ENCODE results near the gene SPOP.

The SPOP gene

GRCh38 chr17:49630113-49630900 is 47.6 kb downstream of the SPOP start:
- H3K4me3 ChIP-seq (ENCODE audit: low read length), result no peak overlapping the region
- DNase-seq (ENCODE audit: low read depth), result no peak
- no peaks in the 10 kb centered on the region for H3K9me3 ChIP-seq (ENCODE audit: control insufficient read depth, low read length)
- H3K4me1 ChIP-seq (ENCODE audit: control insufficient read depth, insufficient read depth, low read length), result peaks cover 84% of the 10 kb centered on the region
- H3K36me3 ChIP-seq (ENCODE audit: control insufficient read depth, insufficient read depth, low read length, severe bottlenecking), result no peaks in the 10 kb centered on the region
- H3K9ac ChIP-seq (ENCODE audit: low read length), result peak overlapping the region; percentile 62
- no peaks in the 10 kb centered on the region for H3K27me3 ChIP-seq (replicated peaks; ENCODE audit: control insufficient read depth, insufficient read depth, low read length)

- Histone ChIP-seq H3K4me1 (ENCODE audit: control insufficient read depth, insufficient read depth, low read length) (peaks cover 84% of the 10 kb centered on the region), H3K9me3 (ENCODE audit: control insufficient read depth, low read length) (no peaks in the 10 kb centered on the region), H3K36me3 (ENCODE audit: control insufficient read depth, insufficient read depth, low read length, severe bottlenecking) (no peaks in the 10 kb centered on the region), H3K4me3 (ENCODE audit: low read length) (peak overlapping the region; percentile 48), H3K9ac (ENCODE audit: low read length) (peak overlapping the region; percentile 62), H3K27me3 (replicated peaks; ENCODE audit: control insufficient read depth, insufficient read depth, low read length) (no peaks in the 10 kb centered on the region)
- DNase-seq (ENCODE audit: low read depth), result peak; percentile 50
Measured at GRCh38 chr17:49629447-49629846, 48.5 kb downstream of the SPOP start.

GRCh38 chr17:49624896-49625295 is 53.0 kb downstream of the SPOP start:
- H3K36me3 ChIP-seq (ENCODE audit: control insufficient read depth, insufficient read depth, low read length, severe bottlenecking), result peaks cover 27% of the 10 kb centered on the region
- no peaks in the 10 kb centered on the region for H3K9me3 ChIP-seq (ENCODE audit: control insufficient read depth, low read length)
- DNase-seq (ENCODE audit: low read depth), result peak; percentile 66
- no peak overlapping the region for H3K9ac ChIP-seq (ENCODE audit: low read length)
- H3K4me1 ChIP-seq (ENCODE audit: control insufficient read depth, insufficient read depth, low read length), result peaks cover 43% of the 10 kb centered on the region
- no peaks in the 10 kb centered on the region for H3K27me3 ChIP-seq (replicated peaks; ENCODE audit: control insufficient read depth, insufficient read depth, low read length)
- H3K4me3 ChIP-seq (ENCODE audit: low read length), result no peak overlapping the region

GRCh38 chr17:49621946-49622529 is 55.9 kb downstream of the SPOP start:
- DNase-seq (ENCODE audit: low read depth), result no peak
- peaks cover 45% of the 10 kb centered on the region for H3K36me3 ChIP-seq (ENCODE audit: control insufficient read depth, insufficient read depth, low read length, severe bottlenecking)
- no peak overlapping the region for H3K4me3 ChIP-seq (ENCODE audit: low read length)
- peaks cover 29% of the 10 kb centered on the region for H3K4me1 ChIP-seq (ENCODE audit: control insufficient read depth, insufficient read depth, low read length)
- H3K27me3 ChIP-seq (replicated peaks; ENCODE audit: control insufficient read depth, insufficient read depth, low read length), result no peaks in the 10 kb centered on the region
- H3K9me3 ChIP-seq (ENCODE audit: control insufficient read depth, low read length), result no peaks in the 10 kb centered on the region
- no peak overlapping the region for H3K9ac ChIP-seq (ENCODE audit: low read length)

- Histone ChIP-seq H3K4me3 (ENCODE audit: low read length) (no peak overlapping the region), H3K4me1 (ENCODE audit: control insufficient read depth, insufficient read depth, low read length) (peaks cover 33% of the 10 kb centered on the region), H3K36me3 (ENCODE audit: control insufficient read depth, insufficient read depth, low read length, severe bottlenecking) (peaks cover 45% of the 10 kb centered on the region), H3K9me3 (ENCODE audit: control insufficient read depth, low read length) (no peaks in the 10 kb centered on the region), H3K9ac (ENCODE audit: low read length) (no peak overlapping the region), H3K27me3 (replicated peaks; ENCODE audit: control insufficient read depth, insufficient read depth, low read length) (no peaks in the 10 kb centered on the region)
- no peak for DNase-seq (ENCODE audit: low read depth)
Measured at GRCh38 chr17:49621420-49621819, 56.5 kb downstream of the SPOP start.

GRCh38 chr17:49618028-49618611 is 59.8 kb downstream of the SPOP start:
- Histone ChIP-seq H3K9me3 (ENCODE audit: control insufficient read depth, low read length) (no peaks in the 10 kb centered on the region), H3K9ac (ENCODE audit: low read length) (no peak overlapping the region), H3K36me3 (ENCODE audit: control insufficient read depth, insufficient read depth, low read length, severe bottlenecking) (peaks cover 59% of the 10 kb centered on the region), H3K4me1 (ENCODE audit: control insufficient read depth, insufficient read depth, low read length) (peaks cover 38% of the 10 kb centered on the region), H3K27me3 (replicated peaks; ENCODE audit: control insufficient read depth, insufficient read depth, low read length) (no peaks in the 10 kb centered on the region), H3K4me3 (ENCODE audit: low read length) (no peak overlapping the region)
- no peak for DNase-seq (ENCODE audit: low read depth)

GRCh38 chr17:49616601-49617131 is 61.2 kb downstream of the SPOP start:
- Histone ChIP-seq H3K4me3 (ENCODE audit: low read length) (peak overlapping the region; percentile 58), H3K9ac (ENCODE audit: low read length) (peak overlapping the region; percentile 64), H3K36me3 (ENCODE audit: control insufficient read depth, insufficient read depth, low read length, severe bottlenecking) (peaks cover 56% of the 10 kb centered on the region), H3K4me1 (ENCODE audit: control insufficient read depth, insufficient read depth, low read length) (peaks cover 38% of the 10 kb centered on the region), H3K9me3 (ENCODE audit: control insufficient read depth, low read length) (no peaks in the 10 kb centered on the region), H3K27me3 (replicated peaks; ENCODE audit: control insufficient read depth, insufficient read depth, low read length) (no peaks in the 10 kb centered on the region)
- DNase-seq (ENCODE audit: low read depth), result peak; percentile 75

GRCh38 chr17:49616086-49616485 is 61.8 kb downstream of the SPOP start:
- Histone ChIP-seq H3K4me3 (ENCODE audit: low read length) (peak overlapping the region; percentile 58), H3K4me1 (ENCODE audit: control insufficient read depth, insufficient read depth, low read length) (peaks cover 41% of the 10 kb centered on the region), H3K36me3 (ENCODE audit: control insufficient read depth, insufficient read depth, low read length, severe bottlenecking) (peaks cover 50% of the 10 kb centered on the region), H3K9ac (ENCODE audit: low read length) (peak overlapping the region; percentile 61), H3K9me3 (ENCODE audit: control insufficient read depth, low read length) (no peaks in the 10 kb centered on the region), H3K27me3 (replicated peaks; ENCODE audit: control insufficient read depth, insufficient read depth, low read length) (no peaks in the 10 kb centered on the region)
- no peak for DNase-seq (ENCODE audit: low read depth)

- Histone ChIP-seq H3K9me3 (ENCODE audit: control insufficient read depth, low read length) (no peaks in the 10 kb centered on the region), H3K4me1 (ENCODE audit: control insufficient read depth, insufficient read depth, low read length) (peaks cover 46% of the 10 kb centered on the region), H3K27me3 (replicated peaks; ENCODE audit: control insufficient read depth, insufficient read depth, low read length) (no peaks in the 10 kb centered on the region), H3K9ac (ENCODE audit: low read length) (no peak overlapping the region), H3K4me3 (ENCODE audit: low read length) (no peak overlapping the region), H3K36me3 (ENCODE audit: control insufficient read depth, insufficient read depth, low read length, severe bottlenecking) (peaks cover 51% of the 10 kb centered on the region)
- no peak for DNase-seq (ENCODE audit: low read depth)
Measured at GRCh38 chr17:49613182-49613800, 64.6 kb downstream of the SPOP start.

- no peak for DNase-seq (ENCODE audit: low read depth)
- no peak overlapping the region for H3K4me3 ChIP-seq (ENCODE audit: low read length)
- peaks cover 41% of the 10 kb centered on the region for H3K4me1 ChIP-seq (ENCODE audit: control insufficient read depth, insufficient read depth, low read length)
- H3K9ac ChIP-seq (ENCODE audit: low read length), result no peak overlapping the region
- H3K36me3 ChIP-seq (ENCODE audit: control insufficient read depth, insufficient read depth, low read length, severe bottlenecking), result peaks cover 52% of the 10 kb centered on the region
- no peaks in the 10 kb centered on the region for H3K9me3 ChIP-seq (ENCODE audit: control insufficient read depth, low read length)
- no peaks in the 10 kb centered on the region for H3K27me3 ChIP-seq (replicated peaks; ENCODE audit: control insufficient read depth, insufficient read depth, low read length)
Measured at GRCh38 chr17:49612726-49613125, 65.2 kb downstream of the SPOP start.
